Tibial artery (tissue), 4 donors: ENCODE measurements around the gene MRPS6.

Source experiments
- DNase-seq, 2 donors: peaks; one replicate each; pipeline ENCODE4 v3.0.0-alpha.2; 2019
- H3K27ac ChIP-seq, 2 donors: fragments of 200-600 bp; sonication (generic) in 1 of 2; 1 replicate in 1 of 2; 2 replicates in 1 of 2; pipeline ENCODE4 v1.5.1; 2018 to 2019; ENCODE audit warnings: mild to moderate bottlenecking in 1 of 2
- H3K27me3 ChIP-seq, 2 donors: fragments of 200-600 bp; sonication (generic) in 1 of 2; one replicate each; pipeline versions ENCODE4 v1.5.1 to v1.6.0; 2016 to 2019
- H3K36me3 ChIP-seq, 3 donors: fragments of 200-600 bp; sonication (generic) in 2 of 3; one replicate each; pipeline ENCODE4 v1.5.1; 2016 to 2019; ENCODE audit warnings: mild to moderate bottlenecking in 2 of 3
- H3K4me1 ChIP-seq, 4 donors: fragments of 200-600 bp; sonication (generic) in 2 of 4; 1 replicate in 3 of 4; 2 replicates in 1 of 4; pipeline ENCODE4 v1.5.1; 2016 to 2019
- H3K4me3 ChIP-seq, 2 donors: fragments of 200-600 bp; sonication (generic) in 1 of 2; 1 replicate in 1 of 2; 2 replicates in 1 of 2; pipeline ENCODE4 v1.5.1; 2018 to 2019; ENCODE audit warnings: mild to moderate bottlenecking in 2 of 2
- H3K9me3 ChIP-seq, 3 donors: fragments of 200-600 bp; sonication (generic) in 1 of 3; one replicate each; pipeline ENCODE4 v1.5.1; 2016 to 2019
- CTCF ChIP-seq, 2 experiments: fragments of 200-600 bp in 1 of 2; fragments of 450-650 bp in 1 of 2; IDR thresholded peaks; one replicate each; pipeline ENCODE4 v1.5.1; 2017 to 2019; ENCODE audit warnings: antibody characterized with exemption in 2 of 2, mild to moderate bottlenecking in 1 of 2, moderate library complexity in 1 of 2
- intact Hi-C: fragments of 100-400 bp; cut with DNase I; formaldehyde crosslinking; loops from one replicate; pipeline ENCODE4 v1.15.0; 2023; ENCODE audit warnings: low total_unique reads

Gene MRPS6

GRCh38 chr21:34093083-34093482 is 19.7 kb downstream of the MRPS6 start:
- no peak for DNase-seq
- Histone ChIP-seq H3K4me3 (no peak overlapping the region), H3K27me3 (no peaks in the 10 kb centered on the region), H3K36me3 (peaks cover 12 to 22% (median 16%) of the 10 kb centered on the region in 3 donors), H3K9me3 (no peaks in the 10 kb centered on the region), H3K4me1 (peaks cover 0 to 92% (median 32%) of the 10 kb centered on the region in 4 donors), H3K27ac (peak overlapping the region in 1 of 2 donors; percentile 13)
- intact Hi-C loops = no loop called here
- TF ChIP-seq CTCF (IDR thresholded peaks at IDR 0.05) = no peak

DNA sequence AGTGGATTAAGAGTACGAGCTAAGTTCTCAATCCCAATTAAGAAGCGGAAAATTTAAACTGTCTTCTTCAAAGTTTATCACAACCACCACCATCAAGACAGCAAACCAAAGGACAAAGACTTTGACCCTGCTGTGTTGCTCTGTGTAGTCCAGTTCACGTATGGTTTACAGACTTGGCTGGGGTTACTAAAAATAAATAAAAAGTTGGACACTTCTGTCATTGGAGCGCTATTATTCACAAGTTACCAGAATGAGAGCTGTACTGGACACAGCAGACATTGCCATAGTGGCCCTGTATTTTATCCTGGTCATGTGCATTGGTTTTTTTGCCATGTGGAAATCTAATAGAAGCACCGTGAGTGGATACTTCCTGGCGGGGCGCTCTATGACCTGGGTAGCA is 21.6 kb downstream of the MRPS6 start:
- no peak for TF ChIP-seq CTCF (IDR thresholded peaks at IDR 0.05)
- H3K4me1 ChIP-seq = peaks cover 0 to 92% (median 31%) of the 10 kb centered on the region in 4 donors

DNA sequence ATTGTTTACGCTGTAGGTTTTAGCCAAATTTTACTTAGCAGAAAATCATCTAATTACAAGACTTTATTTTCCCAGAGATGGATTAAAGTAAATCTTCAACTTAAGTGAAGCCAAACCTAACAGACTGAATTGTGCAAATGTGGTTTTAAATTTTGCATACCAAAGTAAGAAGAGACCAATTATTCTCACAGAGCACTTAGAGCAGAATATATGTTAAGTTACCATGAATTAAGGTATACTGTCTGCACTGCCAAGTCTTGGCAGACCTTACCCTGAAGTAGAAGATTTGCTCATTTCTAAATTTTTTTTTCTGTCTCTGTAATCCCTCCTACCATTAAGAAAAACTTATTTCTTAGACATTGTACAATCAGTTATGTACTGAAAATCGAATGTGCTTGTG is 24.1 kb downstream of the MRPS6 start:
- peaks cover 0 to 94% (median 37%) of the 10 kb centered on the region in 4 donors for H3K4me1 ChIP-seq
- peaks cover 12 to 22% (median 16%) of the 10 kb centered on the region in 3 donors for H3K36me3 ChIP-seq
- H3K27me3 ChIP-seq = no peaks in the 10 kb centered on the region
- no peak for DNase-seq
- no peak overlapping the region for H3K4me3 ChIP-seq
- intact Hi-C loops = no loop called here
- TF ChIP-seq CTCF (IDR thresholded peaks at IDR 0.05) = no peak
- H3K9me3 ChIP-seq = no peaks in the 10 kb centered on the region
- H3K27ac ChIP-seq = peak overlapping the region in 1 of 2 donors; percentile 23

More for the DNA sequence above, 21.6 kb downstream of the MRPS6 start:
- H3K27ac ChIP-seq = no peak overlapping the region
- H3K9me3 ChIP-seq = no peaks in the 10 kb centered on the region
- no peaks in the 10 kb centered on the region for H3K27me3 ChIP-seq
- no peak overlapping the region for H3K4me3 ChIP-seq
- peaks cover 12 to 22% (median 16%) of the 10 kb centered on the region in 3 donors for H3K36me3 ChIP-seq
- intact Hi-C loops = no loop called here
- no peak for DNase-seq

DNA sequence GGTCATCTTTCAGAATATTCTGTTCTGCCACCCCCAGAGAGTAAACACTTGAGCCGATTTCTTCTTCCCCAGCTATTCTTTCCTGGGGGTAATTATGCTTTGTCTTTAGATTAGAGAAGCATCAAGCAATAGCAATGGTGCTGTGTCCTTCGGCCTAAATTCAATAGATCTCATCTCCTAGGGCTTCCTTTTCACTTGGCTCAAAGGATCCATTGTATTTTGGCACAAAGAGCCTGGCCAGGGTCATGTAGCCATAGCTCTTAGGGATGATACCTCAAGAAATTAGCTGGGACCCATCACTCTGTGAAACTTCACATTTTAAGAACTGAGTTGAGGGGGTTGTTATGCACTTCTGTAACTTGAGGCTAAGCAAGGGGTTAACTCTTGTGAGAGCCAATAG is 27.0 kb downstream of the MRPS6 start:
- intact Hi-C loops = no loop called here
- DNase-seq = no peak
- peak overlapping the region in 1 of 2 donors; percentile 32 for H3K27ac ChIP-seq
- H3K4me3 ChIP-seq = no peak overlapping the region
- peaks cover 9 to 16% (median 10%) of the 10 kb centered on the region in 3 donors for H3K36me3 ChIP-seq
- H3K9me3 ChIP-seq = no peaks in the 10 kb centered on the region
- no peaks in the 10 kb centered on the region for H3K27me3 ChIP-seq
- H3K4me1 ChIP-seq = peaks cover 0 to 97% (median 28%) of the 10 kb centered on the region in 4 donors
- no peak for TF ChIP-seq CTCF (IDR thresholded peaks at IDR 0.05)

- peaks cover 5 to 12% (median 5%) of the 10 kb centered on the region in 3 donors for H3K36me3 ChIP-seq
- no peaks in the 10 kb centered on the region for H3K27me3 ChIP-seq
- no peak for DNase-seq
- intact Hi-C loops = no loop called here
- peak overlapping the region in 1 of 2 donors; percentile 32 for H3K27ac ChIP-seq
- peaks cover 0 to 100% (median 30%) of the 10 kb centered on the region in 4 donors for H3K4me1 ChIP-seq
- no peak overlapping the region for H3K4me3 ChIP-seq
- TF ChIP-seq CTCF (IDR thresholded peaks at IDR 0.05) = no peak
- no peaks in the 10 kb centered on the region for H3K9me3 ChIP-seq
Measured at GRCh38 chr21:34100790-34101189, 27.4 kb downstream of the MRPS6 start.
